Prostate gland (tissue), 2 donors: Measurements from ENCODE around the gene CD37. TPM values are rescaled to one million over a fixed set of nuclear protein-coding genes. Genes with fewer than 3 reads are reported as not detected.

ENCODE experiments used
- DNase-seq: peaks from one replicate; pipeline ENCODE4 v3.0.0-alpha.2; 2019; ENCODE audit warnings: low spot score
- H3K27ac ChIP-seq, 2 donors: fragments of 200-600 bp; sonication (generic); 2 replicates each; pipeline ENCODE4 v1.5.1; 2017 to 2019
- H3K27me3 ChIP-seq: fragments of 200-600 bp; sonication (generic); replicated peaks from 2 replicates; pipeline ENCODE4 v1.5.1; 2019; ENCODE audit not compliant: insufficient read depth
- H3K36me3 ChIP-seq, 2 donors: fragments of 200-600 bp; sonication (generic); 1 replicate in 1 of 2; 2 replicates in 1 of 2; pipeline versions ENCODE4 v1.5.1 to v1.8.1; 2017 to 2019
- H3K4me1 ChIP-seq: fragments of 200-600 bp; sonication (generic); replicated peaks from 2 replicates; pipeline ENCODE4 v1.5.1; 2019
- H3K4me3 ChIP-seq, 2 donors: fragments of 200-600 bp; sonication (generic); 2 replicates each; pipeline ENCODE4 v1.5.1; 2017 to 2019
- H3K9me3 ChIP-seq: fragments of 200-600 bp; sonication (generic); 2 replicates; pipeline ENCODE4 v1.5.1; 2017
- CTCF ChIP-seq, 4 experiments: fragments of 200-600 bp in 2 of 4; fragments of 450-650 bp in 2 of 4; sonication (generic) in 2 of 4; IDR thresholded peaks; 1 replicate in 3 of 4; 2 replicates in 1 of 4; pipeline ENCODE4 v1.5.1; 2016 to 2019; ENCODE audit warnings: antibody characterized with exemption in 4 of 4, mild to moderate bottlenecking in 2 of 4, moderate library complexity in 2 of 4
- POLR2A ChIP-seq: fragments of 450-650 bp; IDR thresholded peaks from one replicate; pipeline ENCODE4 v1.6.1; 2016; ENCODE audit warnings: antibody characterized with exemption, mild to moderate bottlenecking
- POLR2AphosphoS5 ChIP-seq: sonication (generic); formaldehyde crosslinking; IDR thresholded peaks from one replicate; pipeline ENCODE4 v1.6.1; 2017; ENCODE audit warnings: antibody characterized with exemption
- WGBS: methylation state at CpG from one replicate; pipeline ENCODE4 v1.1.5; 2018; 5-methylcytosine and 5-hydroxymethylcytosine counted together
- intact Hi-C: fragments of 100-400 bp; cut with DNase I; formaldehyde crosslinking; loops from one replicate; pipeline ENCODE4 v1.14.2; 2022
- total RNA-seq, 2 donors: library from RNA; depleted of rRNA; stranded (reverse); fragments of >200 nt; gene quantifications; one replicate each; pipeline ENCODE4 v1.1.0, GENCODE V29; 2016

The CD37 gene
- total RNA-seq, 2 donors from 2014 or later, result 9.5 to 21.4 TPM

- no peak overlapping the region for H3K27ac ChIP-seq
- no peak for TF ChIP-seq POLR2A
- TF ChIP-seq POLR2AphosphoS5, result no peak
Observed at GRCh38 chr19:49337267-49338022, 2.2 kb downstream of the CD37 start.

GRCh38 chr19:49338023-49338677 is 2.9 kb downstream of the CD37 start:
- intact Hi-C loops, result no loop called here
- no peak for TF ChIP-seq POLR2AphosphoS5
- H3K9me3 ChIP-seq, result no peaks in the 10 kb centered on the region
- no peaks in the 10 kb centered on the region for H3K36me3 ChIP-seq
- peak overlapping the region; percentile 26 to 33 for H3K4me3 ChIP-seq
- 18% methylated on average over 32 of the region's 34 CpGs for WGBS
- H3K27me3 ChIP-seq, result no peaks in the 10 kb centered on the region
- H3K27ac ChIP-seq, result peak overlapping the region in 1 of 2 donors; percentile 81
- H3K4me1 ChIP-seq, result no peaks in the 10 kb centered on the region
- no peak for DNase-seq

More at GRCh38 chr19:49337267-49338022, 2.2 kb downstream of the CD37 start:
- Histone ChIP-seq H3K4me1 (no peaks in the 10 kb centered on the region), H3K36me3 (no peaks in the 10 kb centered on the region), H3K27me3 (no peaks in the 10 kb centered on the region), H3K9me3 (no peaks in the 10 kb centered on the region), H3K4me3 (no peak overlapping the region)
- WGBS, result 64% methylated on average over 19 of the region's 19 CpGs
- intact Hi-C loops, result no loop called here
- DNase-seq, result no peak

- no peaks in the 10 kb centered on the region for H3K4me1 ChIP-seq
- H3K36me3 ChIP-seq, result no peaks in the 10 kb centered on the region
- 9% methylated on average over 30 of the region's 30 CpGs for WGBS
- TF ChIP-seq POLR2AphosphoS5 (no peak), CTCF (IDR thresholded peaks at IDR 0.05) (peak in 1 of 4 experiments; percentile 6), POLR2A (no peak)
- intact Hi-C loops, result no loop called here
- no peaks in the 10 kb centered on the region for H3K27me3 ChIP-seq
- H3K4me3 ChIP-seq, result peak overlapping the region; percentile 26 to 33
- H3K27ac ChIP-seq, result peak overlapping the region; percentile 72 to 81
- H3K9me3 ChIP-seq, result no peaks in the 10 kb centered on the region
- DNase-seq, result peak; percentile 93
Observed at GRCh38 chr19:49338691-49339300, 3.6 kb downstream of the CD37 start.

- no peaks in the 10 kb centered on the region for H3K27me3 ChIP-seq
- no peaks in the 10 kb centered on the region for H3K4me1 ChIP-seq
- DNase-seq, result peak; percentile 88
- intact Hi-C loops, result no loop called here
- 12% methylated on average over 23 of the region's 47 CpGs for WGBS
- H3K9me3 ChIP-seq, result no peaks in the 10 kb centered on the region
- H3K4me3 ChIP-seq, result peak overlapping the region; percentile 26 to 33
- peak; percentile 92 for TF ChIP-seq POLR2AphosphoS5
- TF ChIP-seq CTCF (IDR thresholded peaks at IDR 0.05), result peak in 1 of 4 experiments; percentile 14
- peak; percentile 45 for TF ChIP-seq POLR2A
- H3K36me3 ChIP-seq, result no peaks in the 10 kb centered on the region
- H3K27ac ChIP-seq, result peak overlapping the region; percentile 72 to 81
Observed at GRCh38 chr19:49339301-49340068, 4.3 kb downstream of the CD37 start.

- no peaks in the 10 kb centered on the region for H3K4me1 ChIP-seq
- WGBS, result 17% methylated on average over 36 of the region's 36 CpGs
- H3K27ac ChIP-seq, result peak overlapping the region; percentile 72 to 81
- TF ChIP-seq POLR2A (no peak), POLR2AphosphoS5 (peak; percentile 68)
- no peaks in the 10 kb centered on the region for H3K27me3 ChIP-seq
- no peaks in the 10 kb centered on the region for H3K9me3 ChIP-seq
- intact Hi-C loops, result no loop called here
- peak overlapping the region; percentile 26 to 33 for H3K4me3 ChIP-seq
- no peaks in the 10 kb centered on the region for H3K36me3 ChIP-seq
- DNase-seq, result peak; percentile 68
Observed at GRCh38 chr19:49340069-49340864, 5.1 kb downstream of the CD37 start.
